CD4-positive, CD25-positive, alpha-beta regulatory T cell (primary cell): Measurements from ENCODE around the gene USP15. TPM values are rescaled to one million over a fixed set of nuclear protein-coding genes. Genes with fewer than 3 reads are reported as not detected.
"Not testable (repeated sequence)": the region's sequence is repeated elsewhere in the genome, so short reads cannot be mapped to it uniquely, and the experiment has no call there.

ENCODE experiments used
- ATAC-seq, 2 donors: fragments of 150-1000 bp; cut with Tn5 transposase; one replicate each; pipeline ENCODE4 v1.10.0; 2021; ENCODE audit warnings: low read depth in 2 of 2, moderate number of reproducible peaks in 2 of 2, moderate library complexity in 1 of 2
- DNase-seq, 3 donors: peaks; one replicate each; pipeline versions ENCODE4 v3.0.0 to v3.0.0-alpha.2; 2012 to 2022; ENCODE audit warnings: mixed read lengths in 1 of 3
- H3K27ac ChIP-seq: one replicate; pipeline ENCODE4 v1.7.0; 2013; ENCODE audit warnings: mild to moderate bottlenecking, low read length; ENCODE audit not compliant: insufficient read depth, poor library complexity, severe bottlenecking
- H3K27me3 ChIP-seq: one replicate; pipeline ENCODE4 v1.7.0; 2013; ENCODE audit warnings: low read length; ENCODE audit not compliant: control insufficient read depth, insufficient read depth
- H3K36me3 ChIP-seq: one replicate; pipeline ENCODE4 v1.7.0; 2013; ENCODE audit warnings: mild to moderate bottlenecking, low read length, moderate library complexity; ENCODE audit not compliant: control insufficient read depth, insufficient read depth
- H3K4me1 ChIP-seq: 2 replicates; pipeline ENCODE4 v1.7.0; 2013; ENCODE audit warnings: mild to moderate bottlenecking, low read length; ENCODE audit not compliant: insufficient read depth, control insufficient read depth, poor library complexity, severe bottlenecking
- H3K4me3 ChIP-seq: one replicate; pipeline ENCODE4 v1.7.0; 2013; ENCODE audit warnings: low read depth, mild to moderate bottlenecking, low read length, moderate library complexity
- H3K9me3 ChIP-seq, 2 experiments: 1 replicate in 1 of 2; 2 replicates in 1 of 2; pipeline ENCODE4 v1.7.0; 2013; ENCODE audit warnings: low read length in 2 of 2, mild to moderate bottlenecking in 1 of 2, moderate library complexity in 1 of 2; ENCODE audit not compliant: control insufficient read depth in 2 of 2
- H3K27ac Mint-ChIP-seq, 3 donors: one replicate each; pipeline ENCODE4 v1.8.0; 2020 to 2022; ENCODE audit warnings: mild to moderate bottlenecking in 3 of 3, mixed read lengths in 3 of 3, moderate library complexity in 2 of 3
- H3K27me3 Mint-ChIP-seq: one replicate; pipeline ENCODE4 v1.8.0; 2022; ENCODE audit warnings: mild to moderate bottlenecking, mixed read lengths
- H3K36me3 Mint-ChIP-seq: one replicate; pipeline ENCODE4 v1.8.0; 2020; ENCODE audit warnings: mixed read lengths
- H3K4me1 Mint-ChIP-seq, 4 donors: one replicate each; pipeline ENCODE4 v1.8.0; 2020 to 2022; ENCODE audit warnings: mixed read lengths in 4 of 4, mild to moderate bottlenecking in 1 of 4
- H3K4me3 Mint-ChIP-seq, 4 donors: one replicate each; pipeline ENCODE4 v1.8.0; 2020 to 2022; ENCODE audit warnings: mild to moderate bottlenecking in 4 of 4, mixed read lengths in 4 of 4, moderate library complexity in 3 of 4
- H3K9me3 Mint-ChIP-seq, 7 donors: one replicate each; pipeline ENCODE4 v1.8.0; 2020 to 2022; ENCODE audit warnings: mixed read lengths in 7 of 7, mild to moderate bottlenecking in 3 of 7, moderate library complexity in 2 of 7
- polyA plus RNA-seq, 4 donors: library from polyadenylated mRNA; unstranded; fragments of 300-500 nt; fragmentation: Illumina TruSeq; gene quantifications; one replicate each; pipeline ENCODE4 v1.2.3, GENCODE V29; 2021
- total RNA-seq: library from RNA; stranded (reverse); gene quantifications from one replicate; pipeline ENCODE4 v1.2.3, GENCODE V29; 2022

Gene USP15
- total and polyA plus RNA-seq, 5 donors from 2014 or later: 183 to 417 (median 213) TPM

DNA sequence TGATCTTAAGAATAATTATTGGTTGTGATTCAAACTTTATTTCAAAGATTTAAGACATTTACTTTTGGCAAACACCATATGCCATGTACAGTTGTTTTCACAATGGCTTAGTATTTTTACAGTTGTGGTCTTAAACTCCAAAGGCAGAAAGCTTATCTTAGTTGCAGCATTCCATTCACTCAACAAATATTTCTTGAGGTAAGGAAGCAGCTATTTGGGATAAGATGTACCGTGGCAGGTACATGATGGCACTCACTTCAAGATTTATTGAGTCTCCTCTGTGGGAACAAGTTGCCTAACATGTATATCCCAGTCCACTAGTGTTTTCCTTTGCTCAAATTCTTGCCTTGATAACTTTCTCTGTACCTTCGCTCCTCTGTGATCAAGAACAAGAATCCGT lies 198.4 kb downstream of the USP15 start:
- Histone ChIP-seq H3K9me3 (peaks cover 5 to 7% of the 10 kb centered on the region in 2 experiments), H3K4me1 (no peaks in the 10 kb centered on the region), H3K4me3 (no peak overlapping the region), H3K27ac (no peak overlapping the region), H3K36me3 (no peaks in the 10 kb centered on the region), H3K27me3 (no peaks in the 10 kb centered on the region)
- ATAC-seq: no peak
- H3K4me3 Mint-ChIP-seq: no peak overlapping the region
- H3K27ac Mint-ChIP-seq: no peak overlapping the region
- H3K27me3 Mint-ChIP-seq: peaks cover 6% of the 10 kb centered on the region
- peaks cover 0 to 16% (median 3%) of the 10 kb centered on the region in 7 donors for H3K9me3 Mint-ChIP-seq
- no peak for DNase-seq
- no peaks in the 10 kb centered on the region for H3K36me3 Mint-ChIP-seq
- H3K4me1 Mint-ChIP-seq: no peaks in the 10 kb centered on the region

DNA sequence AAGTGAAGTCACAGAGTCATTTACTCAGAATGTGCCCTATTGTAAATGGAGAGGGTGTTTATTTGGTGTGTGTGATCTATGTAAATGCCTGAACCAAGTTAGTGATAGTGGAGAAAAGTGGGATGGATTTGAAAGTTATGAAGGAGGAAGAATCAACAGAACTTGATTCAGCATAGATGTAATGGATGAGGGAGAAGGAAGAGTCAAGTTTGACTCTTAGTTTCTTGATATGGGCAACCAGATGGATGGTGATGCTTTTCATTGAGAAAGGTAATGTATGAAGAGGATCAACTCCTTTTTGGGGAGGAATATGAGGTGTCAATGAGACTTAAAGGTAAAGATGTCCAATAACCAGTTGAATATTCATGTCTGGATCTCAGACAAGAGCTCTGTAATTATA lies 199.8 kb downstream of the USP15 start:
- Mint-ChIP-seq H3K36me3 (no peaks in the 10 kb centered on the region), H3K9me3 (peaks cover 0 to 19% (median 3%) of the 10 kb centered on the region in 7 donors), H3K4me3 (peak overlapping the region in 1 of 4 donors; percentile 29), H3K27ac (no peak overlapping the region), H3K27me3 (peaks cover 6% of the 10 kb centered on the region), H3K4me1 (no peaks in the 10 kb centered on the region)
- DNase-seq: no peak
- Histone ChIP-seq H3K9me3 (peaks cover 7 to 8% of the 10 kb centered on the region in 2 experiments), H3K4me1 (no peaks in the 10 kb centered on the region), H3K27ac (no peak overlapping the region), H3K27me3 (no peaks in the 10 kb centered on the region), H3K4me3 (no peak overlapping the region), H3K36me3 (no peaks in the 10 kb centered on the region)
- ATAC-seq: no peak

- not testable (repeated sequence) for H3K36me3 Mint-ChIP-seq, DNase-seq, H3K27me3 Mint-ChIP-seq, H3K4me3 Mint-ChIP-seq, ATAC-seq, H3K4me3 ChIP-seq, H3K4me1 ChIP-seq, H3K9me3 ChIP-seq, H3K36me3 ChIP-seq, H3K27ac Mint-ChIP-seq, H3K27me3 ChIP-seq, H3K27ac ChIP-seq
- H3K4me1 Mint-ChIP-seq: peaks cover 0 to 10% (median 8%) of the 10 kb centered on the region in 4 donors
- peaks cover 0 to 15% (median 3%) of the 10 kb centered on the region in 7 donors for H3K9me3 Mint-ChIP-seq
Observed at GRCh38 chr12:62461171-62461837, 201.1 kb downstream of the USP15 start.

DNA sequence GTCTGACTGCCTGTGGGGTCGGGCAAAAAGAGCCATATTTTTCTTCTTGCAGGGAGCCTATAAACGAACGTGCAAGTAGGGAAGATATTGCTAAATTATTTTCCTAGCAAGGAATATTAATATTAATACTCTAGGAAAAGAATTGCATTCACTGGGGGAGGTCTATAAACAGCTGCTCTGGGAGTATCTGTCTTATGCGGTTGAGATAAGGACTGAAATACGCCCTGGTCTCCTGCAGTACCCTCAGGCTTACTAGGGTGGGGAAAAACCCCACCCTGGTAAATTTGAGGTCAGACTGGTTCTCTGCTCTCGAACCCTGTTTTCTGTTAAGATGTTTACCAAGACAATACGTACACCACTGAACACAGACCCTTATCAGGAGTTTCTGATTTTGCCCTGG lies 203.0 kb downstream of the USP15 start:
- not testable (repeated sequence) for ATAC-seq, H3K4me3 ChIP-seq, H3K9me3 ChIP-seq, H3K27ac Mint-ChIP-seq, H3K27ac ChIP-seq, H3K36me3 Mint-ChIP-seq, H3K27me3 ChIP-seq, H3K36me3 ChIP-seq, H3K27me3 Mint-ChIP-seq, DNase-seq
- peak overlapping the region in 1 of 4 donors; percentile 34 for H3K4me3 Mint-ChIP-seq
- peaks cover 0 to 15% (median 3%) of the 10 kb centered on the region in 7 donors for H3K9me3 Mint-ChIP-seq
- H3K4me1 ChIP-seq: peaks cover 13% of the 10 kb centered on the region
- peaks cover 6 to 26% (median 16%) of the 10 kb centered on the region in 4 donors for H3K4me1 Mint-ChIP-seq

Other genes with a start within 250 kb of the USP15 start
- 70.1 TPM for gene MON2, start 206.4 kb downstream of the USP15 start, total RNA-seq
- 10 to 100 TPM; 14.4 to 17.4 (median 15.6) TPM for gene MON2, start 206.4 kb downstream of the USP15 start, polyA plus RNA-seq